B cell (primary cell): Measurements from ENCODE around the gene HOMER1. TPM values are rescaled to one million over a fixed set of nuclear protein-coding genes. Genes with fewer than 3 reads are reported as not detected.

Experiments
- ATAC-seq: fragments of 200-7000 bp; cut with Tn5 transposase; one replicate; pipeline ENCODE4 v1.10.0; 2021; ENCODE audit warnings: low read depth, mild to moderate bottlenecking, moderate number of reproducible peaks, moderate library complexity
- CTCF ChIA-PET: fragments of 350-600 bp; sonication (Branson Sonifier 250); formaldehyde crosslinking; loops from one replicate; lab custom pipeline; 2021; ENCODE audit warnings: antibody characterized with exemption, inconsistent platforms; lab: Charles Lee
- POLR2A ChIA-PET: fragments of 350-600 bp; sonication (Branson Sonifier 250); formaldehyde crosslinking; loops from one replicate; lab custom pipeline; 2021; ENCODE audit warnings: antibody characterized with exemption; lab: Charles Lee
- DNase-seq: peaks from one replicate; pipeline ENCODE4 v3.0.0; 2013
- H2AFZ ChIP-seq: 2 replicates; pipeline ENCODE4 v1.6.1; 2012; ENCODE audit warnings: mild to moderate bottlenecking, low read depth, low read length; ENCODE audit not compliant: insufficient read depth, poor library complexity, severe bottlenecking
- H3K27ac ChIP-seq, 2 donors: 1 replicate in 1 of 2; 2 replicates in 1 of 2; pipeline ENCODE4 v1.5.1; 2012 to 2013; ENCODE audit warnings: low read length in 2 of 2, mild to moderate bottlenecking in 2 of 2, moderate library complexity in 1 of 2
- H3K27me3 ChIP-seq, 4 experiments: fragments of 200-600 bp in 1 of 4; sonication (generic) in 1 of 4; replicated peaks in 1 of 4; 1 replicate in 2 of 4; 2 replicates in 2 of 4; pipeline versions ENCODE4 v1.6.1 to v1.7.0; 2013 to 2016; ENCODE audit warnings: low read length in 3 of 4, mild to moderate bottlenecking in 2 of 4, mixed read lengths in 1 of 4, moderate library complexity in 1 of 4; ENCODE audit not compliant: insufficient read depth in 4 of 4, control insufficient read depth in 3 of 4; ENCODE audit errors: control extremely low read depth in 1 of 4
- H3K36me3 ChIP-seq, 2 experiments: replicated peaks in 1 of 2; 1 replicate in 1 of 2; 2 replicates in 1 of 2; pipeline versions ENCODE4 v1.6.1 to v1.7.1; 2013; ENCODE audit warnings: low read length in 1 of 2; ENCODE audit not compliant: insufficient read depth in 2 of 2, control insufficient read depth in 1 of 2; ENCODE audit errors: control extremely low read depth in 1 of 2, extremely low read depth in 1 of 2
- H3K4me1 ChIP-seq, 2 donors: fragments of 200-600 bp in 1 of 2; sonication (generic) in 1 of 2; 1 replicate in 1 of 2; 2 replicates in 1 of 2; pipeline versions ENCODE4 v1.5.1 to v1.6.1; 2013 to 2017; ENCODE audit warnings: low read length in 2 of 2; ENCODE audit not compliant: control insufficient read depth in 2 of 2, insufficient read depth in 2 of 2
- H3K4me2 ChIP-seq: replicated peaks from 2 replicates; pipeline ENCODE3; 2012; ENCODE audit warnings: mild to moderate bottlenecking, low read depth, low read length; ENCODE audit not compliant: poor library complexity, severe bottlenecking
- H3K4me3 ChIP-seq, 5 experiments: fragments of 200-600 bp in 1 of 5; sonication (generic) in 1 of 5; 1 replicate in 3 of 5; 2 replicates in 2 of 5; pipeline versions ENCODE4 v1.5.1 to v1.7.0; 2011 to 2016; ENCODE audit warnings: low read length in 4 of 5, mild to moderate bottlenecking in 4 of 5, low read depth in 2 of 5, control low read depth in 1 of 5, moderate library complexity in 1 of 5; ENCODE audit not compliant: insufficient read depth in 1 of 5; ENCODE audit errors: control extremely low read depth in 1 of 5, extremely low read depth in 1 of 5
- H3K79me2 ChIP-seq: fragments of 200-600 bp; sonication (generic); one replicate; pipeline ENCODE4 v1.6.0; 2016; ENCODE audit warnings: low read length; ENCODE audit not compliant: control insufficient read depth, insufficient read depth
- H3K9ac ChIP-seq: fragments of 200-600 bp; sonication (generic); 2 replicates; pipeline ENCODE4 v1.6.1; 2017; ENCODE audit warnings: mild to moderate bottlenecking, low read length, moderate library complexity
- H3K9me3 ChIP-seq, 3 donors: one replicate each; pipeline versions ENCODE4 v1.6.1 to v1.7.1; 2013; ENCODE audit warnings: low read length in 2 of 3; ENCODE audit not compliant: control insufficient read depth in 2 of 3, insufficient read depth in 1 of 3; ENCODE audit errors: control extremely low read depth in 1 of 3
- H4K20me1 ChIP-seq: 2 replicates; pipeline ENCODE4 v1.6.0; 2012; ENCODE audit warnings: mild to moderate bottlenecking, low read length; ENCODE audit not compliant: insufficient read depth, control insufficient read depth, poor library complexity, severe bottlenecking
- H3K27ac Mint-ChIP-seq: one replicate; pipeline ENCODE4 v1.8.0; 2021; ENCODE audit warnings: mixed read lengths
- H3K27me3 Mint-ChIP-seq: one replicate; pipeline ENCODE4 v1.8.0; 2021; ENCODE audit warnings: mixed read lengths
- H3K4me1 Mint-ChIP-seq: one replicate; pipeline ENCODE4 v1.8.0; 2021; ENCODE audit warnings: mixed read lengths
- H3K4me3 Mint-ChIP-seq: one replicate; pipeline ENCODE4 v1.8.0; 2021; ENCODE audit warnings: mixed read lengths
- H3K9me3 Mint-ChIP-seq: one replicate; pipeline ENCODE4 v1.8.0; 2022; ENCODE audit warnings: mixed read lengths; ENCODE audit not compliant: insufficient read depth
- CTCF ChIP-seq: fragments of 200-600 bp; IDR thresholded peaks from one replicate; pipeline ENCODE4 v1.8.0; 2022; ENCODE audit warnings: antibody characterized with exemption, mild to moderate bottlenecking
- EZH2 ChIP-seq: IDR thresholded peaks from 2 replicates; pipeline ENCODE4 v1.6.1; 2012; ENCODE audit warnings: borderline replicate concordance, low read depth, mild to moderate bottlenecking, moderate library complexity, low read length; ENCODE audit not compliant: insufficient read depth, poor library complexity, severe bottlenecking
- WGBS: methylation state at CpG from one replicate; pipeline ENCODE4 v1.1.5; 2013; ENCODE audit warnings: missing lambda C conversion rate; ENCODE audit not compliant: insufficient coverage; 5-methylcytosine and 5-hydroxymethylcytosine counted together
- intact Hi-C: fragments of 100-400 bp; cut with micrococcal nuclease; formaldehyde crosslinking; loops from one replicate; pipeline ENCODE4 v1.10.0; 2022
- polyA plus RNA-seq: library from polyadenylated mRNA; depleted of rRNA; stranded (reverse); fragments of >200 nt; gene quantifications from 2 replicates; pipeline ENCODE4 v1.2.3, GENCODE V29; 2012
- total RNA-seq, 2 donors: library from RNA; stranded (reverse); fragments of 120-200 nt in 1 of 2; gene quantifications; 1 replicate in 1 of 2; 2 replicates in 1 of 2; pipeline versions ENCODE4 v1.2.3 to v1.2.4, GENCODE V29; 2013 to 2022

The HOMER1 gene
- total and polyA plus RNA-seq, 2 donors (not counting 1 experiment from before 2014, with no cell fraction given): 0.63 to 5.4 TPM

DNA sequence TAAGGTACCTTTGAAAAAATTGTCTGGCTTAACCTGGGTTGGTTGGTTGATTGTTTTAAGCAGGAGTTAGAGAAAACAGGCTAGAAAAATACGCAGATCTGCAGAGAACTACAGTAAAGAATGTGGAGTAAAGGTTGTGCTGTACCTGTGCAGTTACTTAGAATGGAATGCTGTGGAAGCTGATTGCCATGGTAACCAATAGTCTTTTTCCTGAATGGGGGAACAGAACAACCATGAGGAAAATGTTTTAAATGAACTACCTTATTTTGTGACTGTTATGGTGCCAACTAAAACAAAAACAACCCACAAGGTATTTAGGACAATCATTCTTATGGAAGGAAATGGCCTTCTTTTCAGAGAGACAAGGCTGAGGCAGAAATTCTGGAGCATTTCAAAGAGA is 4.8 kb upstream of the HOMER1 start:
- ChIA-PET CTCF (no interaction called here), POLR2A (no interaction called here)
- H3K9ac ChIP-seq: no peak overlapping the region
- H3K27ac ChIP-seq: no peak overlapping the region
- no peak overlapping the region for H3K27ac Mint-ChIP-seq
- no peaks in the 10 kb centered on the region for H3K36me3 ChIP-seq
- no peaks in the 10 kb centered on the region for H3K9me3 ChIP-seq
- WGBS: 100% methylated on average over 1 of the region's 1 CpG
- H3K4me3 Mint-ChIP-seq: no peak overlapping the region
- H4K20me1 ChIP-seq: no peaks in the 10 kb centered on the region
- peaks cover 16% of the 10 kb centered on the region for H3K4me1 Mint-ChIP-seq
- H3K27me3 Mint-ChIP-seq: peaks cover 5% of the 10 kb centered on the region
- no peaks in the 10 kb centered on the region for H3K9me3 Mint-ChIP-seq
- H3K27me3 ChIP-seq: no peaks in the 10 kb centered on the region
- no peak overlapping the region for H3K4me3 ChIP-seq
- TF ChIP-seq CTCF: no peak
- no peak for TF ChIP-seq EZH2
- H3K79me2 ChIP-seq: no peaks in the 10 kb centered on the region
- DNase-seq: no peak
- intact Hi-C loops: loop anchor here (5.0 kb wide), 2 partner anchors 889 to 1226 kb away; partner anchors contain the start of genes AP3B1 and ZFYVE16
- ATAC-seq: no peak
- no peak overlapping the region for H3K4me2 ChIP-seq
- peaks cover 4 to 6% of the 10 kb centered on the region in 2 donors for H3K4me1 ChIP-seq
- no peak overlapping the region for H2AFZ ChIP-seq

GRCh38 chr5:79517601-79518000 is 3.7 kb upstream of the HOMER1 start:
- WGBS: no CpG with 5 or more reads among the region's 3 CpGs
- Histone ChIP-seq H3K4me2 (no peak overlapping the region), H3K9ac (no peak overlapping the region), H3K79me2 (no peaks in the 10 kb centered on the region), H3K27me3 (peaks cover 0 to 11% (median 8%) of the 10 kb centered on the region in 4 experiments), H3K4me1 (peaks cover 15 to 17% of the 10 kb centered on the region in 2 donors), H2AFZ (no peak overlapping the region), H3K36me3 (no peaks in the 10 kb centered on the region), H3K9me3 (peaks cover 0 to 4% (median 0%) of the 10 kb centered on the region in 3 donors), H4K20me1 (no peaks in the 10 kb centered on the region), H3K27ac (no peak overlapping the region), H3K4me3 (no peak overlapping the region)
- no peak for DNase-seq
- no peak overlapping the region for H3K4me3 Mint-ChIP-seq
- intact Hi-C loops: loop anchor here (5.0 kb wide), 2 partner anchors 890 to 1225 kb away; partner anchors contain the start of genes AP3B1 and ZFYVE16
- ChIA-PET POLR2A (no interaction called here), CTCF (no interaction called here)
- H3K27me3 Mint-ChIP-seq: peaks cover 3% of the 10 kb centered on the region
- H3K27ac Mint-ChIP-seq: no peak overlapping the region
- no peaks in the 10 kb centered on the region for H3K9me3 Mint-ChIP-seq
- TF ChIP-seq CTCF: no peak
- TF ChIP-seq EZH2: no peak
- peaks cover 23% of the 10 kb centered on the region for H3K4me1 Mint-ChIP-seq
- no peak for ATAC-seq
